Measurements from ENCODE around the gene SVEP1. TPM values are rescaled to one million over a fixed set of nuclear protein-coding genes. Genes with fewer than 3 reads are reported as not detected.

The SVEP1 gene
- total RNA-seq: 11.1 and 42.2 TPM in 2 replicates

DNA sequence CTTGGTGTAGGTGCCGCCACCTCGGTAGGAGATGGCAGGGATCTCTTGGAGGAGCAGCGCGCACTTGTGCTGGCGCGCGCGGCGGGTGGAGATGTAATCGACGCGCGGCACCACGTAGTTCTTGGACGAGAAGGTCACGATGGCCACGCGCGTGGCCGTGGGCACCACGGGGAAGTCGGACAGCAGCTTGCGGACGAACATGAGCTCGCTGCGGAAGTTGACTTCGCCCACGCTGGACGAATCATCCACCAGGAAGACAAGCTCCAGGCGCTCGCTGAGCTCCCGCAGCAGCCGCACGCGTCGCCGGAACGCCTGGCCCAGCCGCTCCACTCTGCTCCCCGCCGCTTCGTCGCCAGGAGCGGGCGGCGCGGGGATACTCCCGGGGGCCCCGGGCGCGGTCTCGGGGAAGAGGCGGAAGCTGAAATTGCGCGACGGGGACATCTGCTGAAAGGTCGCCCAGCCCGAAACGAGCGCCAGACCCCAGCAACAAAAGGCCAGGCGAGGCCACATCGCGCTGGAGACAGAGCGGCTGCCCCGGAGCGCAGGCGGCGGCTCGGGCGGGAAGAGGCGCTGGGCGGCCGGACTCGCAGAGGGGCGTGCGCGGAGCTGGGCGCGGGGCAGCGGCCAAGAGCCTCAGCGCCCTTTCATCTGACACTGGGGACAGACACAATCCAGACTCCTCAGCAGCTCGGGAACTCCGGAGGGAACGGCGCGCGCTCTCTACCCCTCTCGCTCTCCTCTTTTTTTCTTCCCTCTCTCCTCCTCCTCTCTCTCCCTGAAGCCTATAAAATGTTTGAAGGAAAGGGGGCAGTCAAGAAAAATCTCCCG lies at the start of gene SVEP1:
Gene SVEP1 (minus strand): TSS at position 708 of the 828 bp plus-strand sequence. CDS start 198 bp downstream, at position 510.

DNA sequence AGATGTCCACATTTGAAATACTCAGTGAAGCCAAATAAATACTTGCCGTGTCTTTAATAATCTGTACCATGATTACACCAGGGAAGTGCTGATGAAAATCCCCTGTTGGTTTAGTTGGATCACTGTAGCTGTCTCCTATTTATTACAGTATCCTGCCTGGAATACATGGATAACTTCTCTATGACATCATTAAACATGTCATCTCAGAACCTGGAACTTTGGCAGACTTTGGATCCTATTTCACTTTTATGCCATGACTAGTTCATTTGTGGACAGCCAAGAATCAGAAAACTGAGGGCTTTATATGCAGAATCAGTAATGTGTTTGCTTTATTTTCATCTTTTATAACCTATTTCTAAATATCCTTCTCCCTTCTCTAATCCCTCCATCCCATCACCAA lies 241.8 kb downstream of the SVEP1 start, which contains the start of gene TXNDC8:
Gene TXNDC8 (minus strand): TSS at position 137 of the 400 bp plus-strand sequence.

Other genes with a start within 250 kb of the SVEP1 start
- gene TXNDC8, start 241.9 kb downstream of the SVEP1 start, total RNA-seq: not detected in 2 replicates
- gene MUSK, start 89.0 kb upstream of the SVEP1 start, total RNA-seq: 0.11 and 0.12 TPM in 2 replicates